NB4 (cell line): ENCODE results near the gene ADH1C.
"Not testable (repeated sequence)": the region's sequence is repeated elsewhere in the genome, so short reads cannot be mapped to it uniquely, and the experiment has no call there.

ENCODE experiments used
- DNase-seq: peaks from one replicate; pipeline ENCODE4 v3.0.0; 2010; ENCODE audit warnings: low read depth
- H3K4me3 ChIP-seq: one replicate; pipeline ENCODE4 v1.5.1; 2011; ENCODE audit warnings: mild to moderate bottlenecking, low read depth, low read length, moderate library complexity
- MYC ChIP-seq: IDR thresholded peaks from 2 replicates; pipeline ENCODE4 v1.6.1; 2011; ENCODE audit warnings: low read depth, low read length
- POLR2A ChIP-seq: IDR thresholded peaks from 2 replicates; pipeline ENCODE4 v1.6.1; 2011; ENCODE audit warnings: mild to moderate bottlenecking; ENCODE audit not compliant: insufficient read length; ENCODE audit errors: extremely low read depth
- TF ChIP-seq, protein P1 (sequence below): IDR thresholded peaks from one replicate; pipeline ENCODE4 v1.5.1; 2012; ENCODE audit warnings: low read depth, low read length
- TF ChIP-seq, protein P2 (sequence below): IDR thresholded peaks from 2 replicates; pipeline ENCODE4 v1.6.1; 2011; ENCODE audit warnings: low read depth, low read length

The ADH1C gene

DNA sequence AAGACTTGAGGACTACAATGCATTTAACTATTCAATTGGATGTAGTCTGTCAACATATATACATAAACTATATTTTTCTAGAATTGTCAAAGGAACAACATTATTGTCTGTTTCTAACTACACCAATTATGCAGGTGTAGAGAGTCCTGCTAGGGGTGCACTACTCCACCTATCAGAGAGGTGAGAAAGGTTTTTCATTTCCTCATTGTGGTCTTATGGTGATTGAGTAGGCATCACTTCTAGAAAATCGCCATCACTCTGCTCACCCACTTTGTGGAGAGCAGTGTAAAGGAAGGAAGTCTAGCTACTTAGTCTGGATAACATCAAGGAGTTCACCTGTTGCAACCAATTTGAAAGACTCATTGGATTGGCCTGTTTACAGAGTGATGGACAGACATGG is 4.4 kb upstream of the ADH1C start:
- no peak overlapping the region for H3K4me3 ChIP-seq
- no peak for DNase-seq
- no peak for TF ChIP-seq POLR2A
- TF ChIP-seq, protein P1, sequence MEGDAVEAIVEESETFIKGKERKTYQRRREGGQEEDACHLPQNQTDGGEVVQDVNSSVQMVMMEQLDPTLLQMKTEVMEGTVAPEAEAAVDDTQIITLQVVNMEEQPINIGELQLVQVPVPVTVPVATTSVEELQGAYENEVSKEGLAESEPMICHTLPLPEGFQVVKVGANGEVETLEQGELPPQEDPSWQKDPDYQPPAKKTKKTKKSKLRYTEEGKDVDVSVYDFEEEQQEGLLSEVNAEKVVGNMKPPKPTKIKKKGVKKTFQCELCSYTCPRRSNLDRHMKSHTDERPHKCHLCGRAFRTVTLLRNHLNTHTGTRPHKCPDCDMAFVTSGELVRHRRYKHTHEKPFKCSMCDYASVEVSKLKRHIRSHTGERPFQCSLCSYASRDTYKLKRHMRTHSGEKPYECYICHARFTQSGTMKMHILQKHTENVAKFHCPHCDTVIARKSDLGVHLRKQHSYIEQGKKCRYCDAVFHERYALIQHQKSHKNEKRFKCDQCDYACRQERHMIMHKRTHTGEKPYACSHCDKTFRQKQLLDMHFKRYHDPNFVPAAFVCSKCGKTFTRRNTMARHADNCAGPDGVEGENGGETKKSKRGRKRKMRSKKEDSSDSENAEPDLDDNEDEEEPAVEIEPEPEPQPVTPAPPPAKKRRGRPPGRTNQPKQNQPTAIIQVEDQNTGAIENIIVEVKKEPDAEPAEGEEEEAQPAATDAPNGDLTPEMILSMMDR: no peak
- TF ChIP-seq, protein P2, sequence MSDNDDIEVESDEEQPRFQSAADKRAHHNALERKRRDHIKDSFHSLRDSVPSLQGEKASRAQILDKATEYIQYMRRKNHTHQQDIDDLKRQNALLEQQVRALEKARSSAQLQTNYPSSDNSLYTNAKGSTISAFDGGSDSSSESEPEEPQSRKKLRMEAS: no peak
- no peak for TF ChIP-seq MYC

DNA sequence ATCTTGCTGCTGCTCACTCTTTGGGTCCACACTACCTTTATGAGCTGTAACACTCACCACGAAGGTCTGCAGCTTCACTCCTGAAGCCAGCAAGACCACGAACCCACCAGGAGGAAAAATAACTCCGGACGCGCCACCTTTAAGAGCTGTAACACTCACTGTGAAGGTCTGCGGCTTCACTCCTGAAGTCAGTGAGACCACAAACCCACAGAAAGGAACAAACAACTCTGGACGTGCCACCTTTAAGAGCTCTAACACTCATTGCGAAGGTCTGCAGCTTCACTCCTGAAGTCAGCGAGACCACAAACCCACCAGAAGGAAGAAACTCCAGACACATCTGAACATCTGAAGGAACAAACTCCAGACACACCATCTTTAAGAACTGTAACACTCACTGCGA is 3.6 kb upstream of the ADH1C start:
- DNase-seq, H3K4me3 ChIP-seq: not testable (repeated sequence)

DNA sequence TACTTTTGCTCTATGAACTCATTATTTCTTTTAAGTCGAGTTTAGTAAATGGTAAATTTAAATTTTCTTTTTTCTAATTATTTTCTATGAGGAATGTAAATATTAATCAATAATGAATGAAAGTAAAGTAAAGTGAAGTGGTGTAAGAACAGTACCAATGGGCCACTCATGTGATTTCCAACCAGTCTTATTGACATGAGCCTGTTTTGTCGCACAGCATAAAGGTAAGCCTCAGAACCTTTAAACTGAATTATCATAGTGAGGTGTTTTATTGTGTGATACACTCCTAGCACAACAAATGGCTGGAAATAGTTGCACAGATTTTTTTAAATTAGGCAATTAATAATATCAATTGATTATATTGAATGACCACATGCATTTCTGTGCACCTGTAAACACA is 1.1 kb downstream of the ADH1C start:
- DNase-seq: no peak
- no peak for TF ChIP-seq MYC
- TF ChIP-seq, protein P2: no peak
- TF ChIP-seq, protein P1: no peak
- no peak for TF ChIP-seq POLR2A
- H3K4me3 ChIP-seq: no peak overlapping the region

DNA sequence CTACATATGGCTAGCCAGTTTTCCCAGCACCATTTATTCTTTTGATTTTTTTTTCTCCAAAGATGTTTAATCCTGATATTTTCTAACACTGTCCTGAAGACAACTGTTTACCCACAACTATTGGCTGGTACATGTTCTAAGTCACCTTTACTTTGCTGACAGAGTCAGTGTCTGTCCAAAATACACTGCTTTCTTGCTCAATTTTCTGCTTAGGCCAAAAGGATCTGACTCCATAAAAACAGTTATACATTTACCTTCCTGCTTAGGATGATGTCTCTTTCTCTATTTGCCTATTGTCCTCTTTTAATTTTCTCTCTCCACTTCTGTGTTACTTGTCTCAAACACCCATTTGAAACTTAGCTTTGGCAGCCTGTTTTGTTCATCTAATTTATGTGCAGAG is 3.2 kb downstream of the ADH1C start:
- TF ChIP-seq, protein P1: no peak
- TF ChIP-seq, protein P2: no peak
- TF ChIP-seq MYC (no peak), POLR2A (no peak)
- H3K4me3 ChIP-seq: no peak overlapping the region
- DNase-seq: no peak

DNA sequence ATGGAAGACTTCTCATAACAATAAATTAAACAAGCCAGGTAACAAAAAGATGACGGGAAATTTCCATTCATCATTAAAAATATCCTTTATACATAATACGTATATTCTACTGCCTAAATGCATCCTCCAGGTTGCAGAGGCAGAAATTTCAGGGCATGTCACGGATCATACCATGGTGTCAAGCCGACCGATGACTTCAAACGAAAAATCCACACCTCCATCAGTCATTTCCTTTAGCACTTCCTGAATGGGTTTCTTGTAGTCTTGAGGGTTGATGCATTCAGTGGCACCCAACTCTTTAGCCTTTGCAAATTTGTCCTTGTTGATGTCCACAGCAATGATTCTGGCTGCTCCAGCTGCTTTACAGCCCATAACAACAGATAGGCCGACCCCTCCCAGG is 9.9 kb downstream of the ADH1C start:
- not testable (repeated sequence) for DNase-seq

DNA sequence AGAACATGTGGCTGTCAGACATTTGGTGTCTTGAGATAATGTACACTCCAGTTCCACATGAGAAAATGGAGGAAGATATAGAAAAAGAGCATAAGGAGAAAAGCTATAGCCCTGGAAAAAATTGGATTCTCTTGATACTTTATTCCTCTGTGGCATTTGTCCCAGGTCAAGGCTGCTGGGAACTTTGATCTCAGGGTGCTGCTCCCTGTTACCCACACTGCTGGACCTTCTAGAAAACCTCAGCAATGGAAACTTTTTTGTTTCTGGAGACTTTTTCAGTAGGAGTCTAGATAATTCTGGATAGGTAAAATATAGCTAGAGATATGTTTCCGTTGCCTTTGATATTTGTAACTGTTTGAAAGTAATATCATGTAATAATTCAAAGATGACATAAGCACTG is 11.1 kb downstream of the ADH1C start:
- TF ChIP-seq MYC: no peak
- TF ChIP-seq, protein P2: no peak
- TF ChIP-seq, protein P1: no peak
- no peak for TF ChIP-seq POLR2A
- no peak for DNase-seq
- no peak overlapping the region for H3K4me3 ChIP-seq

More for the DNA sequence above, 9.9 kb downstream of the ADH1C start:
- not testable (repeated sequence) for H3K4me3 ChIP-seq

DNA sequence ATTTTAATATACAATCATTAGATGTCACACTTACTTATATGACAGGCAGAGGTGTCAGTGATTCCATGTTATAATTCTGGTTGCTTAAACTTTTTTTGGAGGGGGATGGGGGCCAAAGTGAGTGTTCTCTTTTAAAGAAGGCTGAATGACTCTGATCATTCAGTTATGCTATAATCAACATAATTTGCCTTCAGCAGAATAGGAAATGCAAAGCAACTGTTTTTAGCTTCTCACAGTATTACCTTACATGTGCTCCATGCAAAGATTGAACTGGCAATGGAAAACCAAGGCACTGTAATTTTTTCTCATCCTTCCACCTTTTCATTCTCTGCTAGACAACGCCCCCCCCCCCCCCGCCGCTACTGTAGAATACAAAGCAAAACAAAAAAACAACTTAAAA is 13.4 kb downstream of the ADH1C start:
- TF ChIP-seq MYC (no peak), POLR2A (no peak)
- TF ChIP-seq, protein P1: no peak
- TF ChIP-seq, protein P2: no peak
- DNase-seq: no peak
- no peak overlapping the region for H3K4me3 ChIP-seq
